GM19043 (cell line): ENCODE results near the gene ABHD16A.

ENCODE experiments used
- ATAC-seq: cut with Tn5 transposase; IDR thresholded peaks from one replicate; pipeline ENCODE4 v1.9.1; 2021; ENCODE audit warnings: low read depth; ENCODE audit not compliant: unreplicated experiment

Gene ABHD16A

DNA sequence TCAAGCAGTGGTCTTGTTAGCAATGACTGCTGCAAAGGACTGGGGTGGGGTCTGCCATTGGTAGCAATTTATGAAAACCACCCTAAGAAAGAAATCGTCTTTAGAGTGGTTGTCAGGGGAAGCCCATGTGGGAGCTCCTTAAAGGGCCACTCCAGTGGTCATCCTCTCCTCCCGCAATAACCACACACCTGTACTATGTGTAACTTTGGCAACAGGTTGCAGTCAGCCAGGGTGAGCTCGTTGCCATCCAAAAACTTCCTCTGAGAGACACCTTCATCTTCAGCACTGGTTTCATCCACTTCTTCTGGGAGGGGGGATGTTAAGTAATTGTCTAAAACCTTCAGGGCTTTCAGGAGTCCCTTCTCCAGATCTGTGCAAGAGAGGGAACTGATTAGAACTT is 28.9 kb upstream of the ABHD16A start:
- no peak for ATAC-seq

DNA sequence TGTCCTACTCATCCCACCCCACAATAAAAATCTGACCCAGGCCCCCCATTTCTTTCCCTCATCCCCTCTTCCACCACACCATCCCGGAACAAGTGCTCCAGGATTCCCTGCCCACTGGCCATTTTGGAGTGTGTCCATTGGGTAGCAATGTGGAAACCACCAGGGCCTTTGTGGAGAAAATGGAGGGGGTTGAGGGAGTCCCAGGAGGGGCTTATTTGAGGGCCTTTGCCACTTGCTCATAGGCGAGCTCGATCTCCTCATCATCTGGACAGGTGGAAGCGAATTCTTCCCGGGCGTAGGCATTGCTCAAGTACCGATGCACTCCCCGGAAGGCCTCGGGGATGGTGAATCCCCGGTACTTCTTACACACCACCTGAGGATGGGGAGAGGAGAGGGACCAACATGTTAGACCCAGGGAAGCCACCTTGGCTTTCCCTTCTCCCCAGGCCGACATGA is 27.5 kb upstream of the ABHD16A start:
- ATAC-seq = no peak

DNA sequence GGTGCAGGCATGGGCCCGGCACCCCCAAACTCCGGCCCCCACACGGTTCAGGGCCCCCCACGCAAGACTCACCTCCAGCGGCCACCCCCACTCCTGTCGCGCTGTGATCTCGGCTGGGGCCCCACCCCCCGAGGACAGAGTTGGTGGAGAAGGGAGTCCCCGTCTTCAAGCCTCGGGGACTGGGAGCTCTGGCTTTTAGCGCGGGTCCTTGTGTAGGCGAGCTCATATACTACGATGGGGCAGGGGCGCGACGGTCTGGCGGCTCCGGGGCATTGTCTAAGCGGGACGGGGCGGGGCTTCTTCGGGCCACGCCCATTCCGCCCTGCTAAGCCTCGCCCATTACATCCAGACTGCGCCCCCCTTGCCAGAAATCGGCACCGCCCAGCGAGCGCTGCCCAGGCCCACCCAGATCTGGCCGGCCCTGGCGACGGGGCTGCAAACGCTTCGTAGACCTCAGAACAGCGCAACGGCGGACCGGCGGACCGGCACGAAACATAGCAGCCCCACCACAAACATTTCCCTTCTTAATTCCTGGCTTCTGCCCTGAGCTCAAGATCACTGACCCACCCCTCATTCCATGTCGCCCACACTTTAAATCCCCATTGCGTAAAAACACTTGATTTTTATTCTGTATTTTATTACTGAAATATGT is 27.0 kb upstream of the ABHD16A start:
- no peak for ATAC-seq

DNA sequence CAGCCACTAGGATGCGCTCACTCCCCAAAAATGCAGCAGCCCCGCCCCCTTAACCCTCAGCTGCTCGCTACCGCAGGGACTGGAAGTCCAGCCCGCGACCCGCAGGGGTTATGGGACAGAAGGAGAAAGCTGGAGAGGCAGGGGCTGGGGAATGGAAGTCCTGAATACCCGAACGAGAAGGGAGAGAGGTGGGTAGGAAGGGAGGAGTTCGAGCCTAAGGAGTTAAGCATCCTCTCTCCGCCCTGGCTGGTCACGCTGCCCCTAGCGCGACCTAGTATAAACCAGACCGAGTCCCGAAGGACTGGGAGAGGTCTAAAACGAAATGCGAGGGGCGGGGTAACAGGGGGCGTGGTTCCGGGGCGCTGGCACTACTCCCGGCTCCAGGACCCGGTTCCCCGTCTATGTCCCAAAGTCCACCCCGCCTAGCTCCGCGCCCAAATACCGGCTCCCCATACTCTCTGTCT is 26.4 kb upstream of the ABHD16A start:
- no peak for ATAC-seq

DNA sequence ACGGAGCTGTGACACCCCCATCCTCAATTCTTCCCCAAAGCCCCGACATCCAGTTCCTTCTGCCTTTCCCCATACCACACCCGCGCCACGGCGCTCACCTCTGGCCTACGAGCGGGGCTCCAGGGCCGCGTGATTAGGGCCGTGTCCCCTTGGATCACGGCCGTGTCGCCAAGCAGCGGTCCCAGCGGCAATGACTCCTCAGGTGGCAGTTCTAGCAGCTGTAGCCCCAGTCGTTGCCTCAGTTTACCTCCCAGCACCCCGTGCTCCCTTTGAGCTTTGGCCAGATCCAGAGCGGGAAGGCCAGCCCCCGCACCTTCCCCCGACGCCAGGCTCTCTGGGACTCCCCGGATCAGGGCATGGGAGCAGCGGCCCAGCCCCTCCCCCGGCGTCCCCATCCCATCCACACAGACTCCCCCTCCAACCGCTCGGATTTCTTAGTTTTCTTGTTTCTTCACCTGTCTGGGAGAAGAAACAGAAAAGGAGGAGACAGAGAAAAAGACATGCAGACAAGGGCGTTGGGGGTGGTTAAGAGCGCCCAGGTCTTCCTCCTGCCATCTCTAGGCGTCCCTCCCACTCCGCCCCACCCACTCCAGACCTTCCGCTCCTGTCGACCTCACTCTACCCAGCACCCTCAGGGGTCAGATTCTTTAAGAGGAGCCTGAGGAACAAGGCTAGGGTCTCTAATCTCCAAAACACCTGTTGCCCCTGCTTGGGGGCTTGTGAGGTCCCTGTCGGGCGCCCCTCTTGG is 25.8 kb upstream of the ABHD16A start, which contains the start of gene DDAH2:
TSS of gene DDAH2 (minus strand) at position 533 of the 748 bp plus-strand sequence. CDS start at position 395, 138 bp downstream.
- ATAC-seq = no peak

DNA sequence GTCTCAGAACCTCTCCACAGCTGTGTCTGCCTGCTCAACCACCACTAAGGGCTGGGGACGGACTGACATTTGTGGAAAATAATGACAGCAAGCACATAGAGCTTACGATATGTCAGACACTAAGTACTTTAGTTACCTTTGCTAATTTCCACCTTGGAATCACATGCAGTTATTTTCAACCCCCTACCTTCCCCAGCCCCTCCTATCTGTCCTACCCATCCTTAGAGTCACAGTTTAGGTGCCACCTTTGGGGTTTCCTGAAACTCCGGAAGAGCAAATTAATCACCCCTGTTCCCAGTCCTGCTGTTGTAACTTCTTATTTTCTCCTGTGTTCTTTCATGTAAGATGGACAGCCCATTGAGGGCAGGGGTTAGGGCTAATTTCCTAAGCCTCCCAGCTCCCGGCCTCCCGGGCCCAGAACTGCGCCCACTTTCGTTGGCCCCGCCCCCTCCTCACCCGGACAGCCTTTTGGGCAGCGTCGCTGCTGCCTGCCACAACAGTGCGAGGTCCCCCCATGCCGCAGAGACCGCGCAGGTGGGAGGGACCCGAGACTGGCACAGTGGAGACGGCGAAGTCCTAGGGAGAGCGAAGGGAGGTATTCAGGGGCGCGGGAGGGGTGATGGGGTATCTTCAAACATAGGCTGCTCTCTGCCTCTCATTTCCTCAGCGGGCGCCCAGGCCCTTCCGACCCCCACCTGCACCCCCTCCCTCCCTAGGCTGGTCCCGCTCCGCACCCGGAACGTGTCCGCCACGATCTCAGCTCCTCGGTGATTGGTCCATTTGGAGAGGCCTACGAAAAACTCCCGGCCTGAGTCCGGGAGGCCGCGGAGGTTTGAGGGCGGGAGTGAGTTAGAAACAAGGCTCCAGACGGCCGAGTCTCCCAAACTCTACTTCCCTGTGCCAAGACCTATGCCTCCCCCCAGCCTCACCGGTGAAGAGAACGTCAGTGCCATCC is 24.9 kb upstream of the ABHD16A start:
- no peak for ATAC-seq

DNA sequence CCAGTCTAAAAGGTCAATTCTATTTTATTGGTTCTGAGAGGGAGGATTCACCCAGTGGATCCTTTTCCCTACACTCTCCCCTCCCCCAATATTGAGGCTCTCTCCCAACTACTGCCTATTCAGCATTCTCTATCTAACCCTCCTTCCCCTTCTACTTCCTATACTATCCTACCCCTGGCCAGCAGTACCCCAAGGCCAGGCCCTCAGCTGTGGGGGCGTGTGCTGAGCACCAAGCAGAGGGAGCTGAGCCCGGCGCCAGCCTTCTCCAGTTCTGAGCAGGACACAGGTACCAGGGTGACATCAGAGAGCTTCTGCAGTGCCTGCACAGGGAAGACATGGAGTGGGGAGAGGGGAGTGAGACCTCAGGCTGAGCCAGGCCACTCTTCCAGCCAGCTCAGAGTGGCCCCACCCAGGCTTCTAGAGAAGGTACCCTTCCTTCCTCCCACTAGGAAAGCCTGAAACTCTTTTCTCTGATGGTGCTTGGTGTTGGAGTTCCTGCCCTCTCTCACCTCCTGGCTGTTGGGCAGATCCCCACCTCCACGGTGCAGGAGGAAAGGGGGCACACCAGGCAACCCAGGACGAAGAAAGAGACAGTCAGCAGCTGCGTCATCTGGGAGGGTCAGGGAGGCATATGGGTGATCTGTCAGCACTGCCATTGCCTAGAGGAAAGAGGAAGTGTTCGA is 24.1 kb upstream of the ABHD16A start:
- peak; percentile 65 for ATAC-seq

DNA sequence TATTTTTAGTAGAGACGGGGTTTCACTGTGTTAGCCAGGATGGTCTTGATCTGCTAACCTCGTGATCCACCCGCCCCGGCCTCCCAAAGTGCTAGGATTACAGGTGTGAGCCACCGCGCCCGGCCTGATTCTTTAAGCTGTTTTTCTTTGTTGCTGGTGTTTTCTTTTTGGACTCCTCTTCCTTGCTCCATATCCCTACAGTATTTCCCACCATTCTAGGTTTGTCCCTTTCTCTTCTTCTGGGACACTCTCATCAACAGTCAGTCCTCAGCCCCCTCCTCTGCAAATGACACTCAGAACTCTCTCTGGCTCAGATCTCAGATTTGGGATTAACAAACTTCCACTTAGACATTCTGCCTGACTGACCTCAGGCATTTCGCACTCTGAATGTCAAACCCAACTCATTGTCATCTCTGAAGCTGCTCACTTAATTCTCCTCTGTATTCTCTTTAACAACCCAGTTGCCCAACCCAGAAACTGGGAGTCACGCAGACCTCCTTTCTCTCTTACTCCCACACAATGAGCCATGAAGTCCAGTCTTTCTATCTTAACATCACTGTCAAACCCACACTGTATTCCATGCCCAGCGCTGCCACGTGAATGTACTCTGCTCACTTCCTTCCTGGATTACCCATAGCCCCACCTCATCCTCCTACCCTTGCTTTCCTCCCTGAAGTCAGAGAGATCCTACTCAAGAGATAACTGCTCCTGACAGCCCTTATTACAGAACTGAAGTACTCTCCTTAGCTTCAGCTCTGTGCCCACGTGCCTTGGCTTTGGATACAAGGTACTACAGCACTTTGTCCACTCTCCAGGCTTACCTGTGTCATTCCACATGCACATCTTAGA is 22.6 kb upstream of the ABHD16A start:
- no peak for ATAC-seq

DNA sequence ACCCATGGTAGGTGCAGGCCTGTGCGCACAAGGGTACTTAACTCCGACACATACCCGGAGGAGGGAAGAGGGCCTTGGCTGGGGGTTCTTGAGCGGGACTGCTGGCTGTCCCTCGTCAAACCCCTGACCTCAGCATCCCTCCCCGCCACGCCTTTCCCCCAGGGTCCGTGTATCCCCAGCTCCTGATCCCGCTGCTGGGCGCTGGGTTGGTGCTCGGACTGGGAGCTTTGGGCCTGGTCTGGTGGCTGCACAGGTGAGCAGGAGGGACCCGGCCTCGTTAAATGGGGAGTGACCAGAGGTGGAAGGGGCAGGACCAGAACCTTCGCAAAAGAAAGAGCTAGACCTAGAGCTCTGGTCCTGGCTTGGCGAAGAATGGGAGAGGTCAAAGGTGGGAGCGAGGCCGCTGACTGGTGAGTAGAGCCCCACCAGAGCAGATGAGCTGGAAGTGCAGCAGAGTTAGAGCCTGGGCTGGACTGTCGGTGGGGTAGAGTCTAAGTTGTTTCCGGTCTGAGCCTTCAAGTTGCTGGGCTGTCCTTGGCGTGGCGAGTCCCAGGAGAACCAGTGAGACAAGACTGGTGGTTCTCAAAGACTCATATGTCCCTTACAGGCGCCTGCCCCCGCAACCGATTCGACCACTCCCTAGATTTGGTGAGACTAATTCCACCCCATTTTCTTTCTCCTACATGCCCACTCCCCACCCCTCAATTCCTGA is 21.0 kb upstream of the ABHD16A start:
- ATAC-seq = no peak

DNA sequence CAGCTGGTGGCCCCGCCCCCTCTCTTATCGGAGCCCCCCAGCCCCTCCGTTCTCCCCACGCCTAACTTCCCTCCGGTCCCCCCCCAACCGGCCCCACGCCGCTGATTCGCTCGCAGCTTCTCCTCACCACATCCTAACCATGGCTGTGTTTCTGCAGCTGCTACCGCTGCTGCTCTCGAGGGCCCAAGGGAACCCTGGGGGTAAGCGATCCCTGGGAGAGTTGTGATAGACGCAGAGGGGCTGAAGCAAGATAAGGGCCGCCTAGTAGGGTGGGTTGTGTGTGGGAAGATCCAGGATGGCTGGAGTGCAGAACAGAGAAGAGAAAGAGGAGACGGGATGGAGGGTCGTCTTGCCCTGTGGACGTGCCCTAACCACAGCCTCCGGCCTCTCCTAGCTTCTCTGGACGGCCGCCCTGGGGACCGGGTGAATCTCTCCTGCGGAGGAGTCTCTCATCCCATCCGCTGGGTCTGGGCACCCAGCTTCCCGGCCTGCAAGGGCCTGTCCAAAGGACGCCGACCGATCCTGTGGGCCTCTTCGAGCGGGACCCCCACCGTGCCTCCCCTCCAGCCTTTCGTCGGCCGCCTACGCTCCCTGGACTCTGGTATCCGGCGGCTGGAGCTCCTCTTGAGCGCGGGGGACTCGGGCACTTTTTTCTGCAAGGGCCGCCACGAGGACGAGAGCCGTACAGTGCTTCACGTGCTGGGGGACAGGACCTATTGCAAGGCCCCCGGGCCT is 20.3 kb upstream of the ABHD16A start, which contains the start of gene MPIG6B:
TSS of gene MPIG6B (plus strand) at position 129 of the 735 bp plus-strand sequence. CDS start at position 140, 11 bp downstream.
- no peak for ATAC-seq

DNA sequence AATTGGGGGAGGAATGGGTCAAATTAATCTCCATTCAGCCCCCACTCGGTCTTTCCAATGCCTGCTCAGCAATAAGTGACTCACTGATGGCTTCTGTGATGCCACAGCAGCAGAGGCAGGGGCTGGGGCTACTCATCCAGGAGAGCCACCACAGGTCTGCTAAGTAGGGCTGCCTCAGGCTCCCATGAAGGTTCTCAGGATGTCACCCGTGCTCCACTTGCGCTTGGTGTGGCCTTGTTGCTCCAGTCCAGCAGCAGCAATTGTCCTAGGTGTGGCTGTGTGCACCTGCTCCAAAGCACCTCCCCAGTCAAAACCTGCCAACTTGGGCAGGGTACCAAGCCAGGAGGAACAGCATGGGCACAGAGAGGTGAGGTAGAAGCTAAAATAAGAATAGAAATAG is 19.0 kb upstream of the ABHD16A start:
- ATAC-seq = no peak

DNA sequence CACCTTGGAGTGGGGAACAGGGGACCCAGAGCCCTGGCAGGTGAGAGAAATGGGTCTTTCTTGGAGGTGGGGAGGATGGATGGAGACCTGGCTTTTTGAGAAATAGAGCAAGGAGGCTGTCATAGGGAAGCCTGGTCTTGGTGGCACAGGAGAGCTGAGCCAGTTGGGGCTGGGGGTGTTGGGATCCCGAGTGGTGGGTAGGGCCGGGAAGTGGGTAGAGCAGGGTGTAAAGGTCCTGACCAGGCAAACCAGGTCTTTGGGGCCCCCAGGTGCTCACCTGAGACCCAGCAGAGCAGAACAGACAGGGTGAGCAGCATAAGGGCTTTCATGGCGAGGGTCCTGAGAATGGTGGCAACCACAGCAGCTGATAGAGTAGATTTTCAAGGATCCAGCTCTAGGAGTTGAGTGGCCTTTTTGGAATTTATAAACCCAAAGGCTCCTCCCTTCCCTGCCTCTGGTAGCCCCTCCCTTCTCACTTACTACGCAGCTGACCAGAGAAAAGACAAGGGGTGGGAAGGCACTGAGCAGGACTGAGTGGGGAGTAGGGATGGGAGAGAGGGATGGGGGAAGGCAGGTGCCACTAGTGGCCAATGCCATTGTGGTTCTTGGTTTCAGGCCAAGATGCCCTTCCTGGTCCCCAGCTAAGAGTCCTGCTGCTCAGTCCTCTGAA is 18.4 kb upstream of the ABHD16A start, which contains the start of gene LY6G6C:
TSS of gene LY6G6C (minus strand) at position 396 of the 670 bp plus-strand sequence. CDS start at position 329, 67 bp downstream.
- no peak for ATAC-seq

DNA sequence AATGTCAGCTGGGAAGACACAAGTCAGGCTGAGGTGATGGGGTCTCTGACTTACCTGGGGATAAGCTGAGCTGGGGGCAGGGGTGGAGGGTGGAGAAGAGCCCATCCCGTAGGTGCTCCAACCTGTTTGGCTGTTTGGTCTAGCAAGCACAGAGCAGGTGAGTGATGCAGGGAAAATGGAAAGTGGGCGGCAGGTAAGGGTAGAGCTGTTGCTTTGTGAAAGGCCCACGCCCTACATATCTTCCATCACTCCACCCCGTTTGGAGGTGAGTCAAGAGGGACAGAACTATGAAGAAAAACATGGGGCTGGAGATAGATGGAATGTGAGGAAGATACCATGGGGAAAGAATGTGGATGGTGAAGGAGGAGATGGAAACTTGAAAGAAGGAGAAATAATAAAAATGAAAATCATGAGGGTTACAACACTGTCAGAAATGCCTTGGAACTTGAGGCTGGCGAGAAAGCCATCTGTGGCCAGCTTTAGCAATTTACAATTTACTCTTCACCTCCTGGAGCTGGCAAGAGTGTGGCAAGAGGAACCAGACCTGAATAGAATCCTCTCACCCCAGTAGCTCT is 17.2 kb upstream of the ABHD16A start:
- ATAC-seq = no peak

DNA sequence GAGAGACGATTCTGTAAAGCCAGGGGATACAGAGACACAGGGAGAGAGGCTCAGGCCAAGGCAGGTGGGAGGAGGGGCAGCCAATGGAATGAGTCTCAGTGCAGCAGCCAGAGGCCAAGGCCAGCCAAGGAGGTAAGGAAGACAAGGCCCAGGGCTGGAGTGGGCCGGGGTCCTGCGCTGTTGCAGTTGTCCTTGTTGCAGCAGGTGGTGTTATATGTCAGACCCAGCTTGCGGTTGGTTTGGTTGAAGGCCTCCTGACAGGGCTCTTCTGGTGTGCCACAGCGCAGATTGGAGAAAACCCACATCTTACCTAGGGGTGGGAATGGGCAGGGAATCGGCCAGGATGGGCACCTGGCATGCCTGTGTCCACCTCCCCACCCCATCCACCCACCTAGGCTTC is 15.9 kb upstream of the ABHD16A start:
- ATAC-seq = no peak

DNA sequence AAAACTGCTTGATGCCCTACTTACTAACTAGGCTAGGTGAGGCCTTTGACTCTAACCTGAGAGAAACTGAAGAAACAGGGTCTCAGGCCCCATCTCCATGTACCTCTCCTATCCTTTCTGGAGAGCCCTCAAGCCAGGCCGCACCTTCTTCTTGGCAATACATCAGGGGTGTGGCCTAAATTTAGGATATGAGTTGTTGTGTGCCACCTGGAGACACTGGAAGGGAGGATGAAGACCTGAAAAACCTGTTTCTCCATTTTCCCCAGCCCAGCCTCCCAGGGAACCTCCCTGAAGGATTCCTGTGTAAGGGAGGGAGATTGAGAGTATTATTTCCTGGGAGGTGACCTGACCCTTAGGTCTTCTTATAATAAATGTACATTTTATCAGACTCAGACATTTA is 15.1 kb upstream of the ABHD16A start:
- ATAC-seq = no peak

DNA sequence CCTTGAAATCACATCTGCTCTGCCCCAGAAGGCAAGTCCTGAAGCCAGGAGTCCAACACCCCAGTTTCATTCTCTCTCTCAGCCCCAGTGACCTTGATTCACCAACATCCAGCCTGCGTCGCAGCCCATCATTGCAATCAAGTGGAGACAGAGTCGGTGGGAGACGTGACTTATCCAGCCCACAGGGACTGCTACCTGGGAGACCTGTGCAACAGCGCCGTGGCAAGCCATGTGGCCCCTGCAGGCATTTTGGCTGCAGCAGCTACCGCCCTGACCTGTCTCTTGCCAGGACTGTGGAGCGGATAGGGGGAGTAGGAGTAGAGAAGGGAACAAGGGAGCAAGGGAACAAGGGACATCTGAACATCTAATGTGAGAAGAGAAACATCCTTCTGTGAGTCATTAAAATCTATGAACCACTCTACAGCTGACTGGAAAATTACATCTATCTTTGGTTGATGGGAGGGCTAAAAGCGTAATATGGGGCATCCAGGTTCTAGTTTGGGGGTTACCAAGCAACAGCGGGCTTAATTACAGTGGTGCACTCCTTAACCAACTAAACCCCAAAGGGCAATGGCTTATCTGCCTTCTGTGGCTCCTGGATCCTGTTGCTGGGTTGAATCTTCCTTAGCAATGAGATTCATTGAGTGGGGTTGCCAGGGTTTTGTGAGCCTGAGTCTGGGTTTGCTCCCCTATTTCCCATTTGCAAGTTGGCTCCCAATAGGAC is 14.5 kb upstream of the ABHD16A start:
- ATAC-seq = no peak
